ENCODE data around the gene SFRP5.
A peak's percentile ranks its signal among the peaks of the same experiment; 100 is the strongest.

SFRP5 gene

GRCh38 chr10:97771913-97772823, at the start of gene SFRP5:
Gene SFRP5 (minus strand): TSS chr10:97771999. CDS start chr10:97771833, 166 bp downstream.
- no peak for DNase-seq (ENCODE audit: low read depth in 2 of 2)

GRCh38 chr10:97820096-97820704, 48.4 kb upstream of the SFRP5 start:
- DNase-seq (ENCODE audit: low read depth in 2 of 2), result no peak

- DNase-seq (ENCODE audit: low read depth in 2 of 2), result no peak
Observed at GRCh38 chr10:97818572-97818971, 46.8 kb upstream of the SFRP5 start.

- no peak for DNase-seq (ENCODE audit: low read depth in 2 of 2)
Observed at GRCh38 chr10:97816609-97817008, 44.8 kb upstream of the SFRP5 start.

- DNase-seq (ENCODE audit: low read depth in 2 of 2), result no peak
Observed at GRCh38 chr10:97814996-97815395, 43.2 kb upstream of the SFRP5 start.

- no peak for DNase-seq (ENCODE audit: low read depth in 2 of 2)
Observed at GRCh38 chr10:97813311-97813710, 41.5 kb upstream of the SFRP5 start.

- DNase-seq (ENCODE audit: low read depth in 2 of 2), result no peak
Observed at GRCh38 chr10:97812696-97813095, 40.9 kb upstream of the SFRP5 start.

GRCh38 chr10:97811958-97812357, 40.2 kb upstream of the SFRP5 start:
- no peak for DNase-seq (ENCODE audit: low read depth in 2 of 2)

- no peak for DNase-seq (ENCODE audit: low read depth in 2 of 2)
Observed at GRCh38 chr10:97810446-97810845, 38.6 kb upstream of the SFRP5 start.

- no peak for DNase-seq (ENCODE audit: low read depth in 2 of 2)
Observed at GRCh38 chr10:97805949-97806348, 34.1 kb upstream of the SFRP5 start.

GRCh38 chr10:97805096-97805884, 33.5 kb upstream of the SFRP5 start:
- no peak for DNase-seq (ENCODE audit: low read depth in 2 of 2)

GRCh38 chr10:97801422-97801821, 29.6 kb upstream of the SFRP5 start:
- no peak for DNase-seq (ENCODE audit: low read depth in 2 of 2)

GRCh38 chr10:97800474-97800873, 28.7 kb upstream of the SFRP5 start:
- no peak for DNase-seq (ENCODE audit: low read depth in 2 of 2)

GRCh38 chr10:97798958-97799610, 27.3 kb upstream of the SFRP5 start:
- DNase-seq (ENCODE audit: low read depth in 2 of 2), result no peak

GRCh38 chr10:97796651-97797050, 24.9 kb upstream of the SFRP5 start:
- DNase-seq (ENCODE audit: low read depth in 2 of 2), result no peak

GRCh38 chr10:97795886-97796285, 24.1 kb upstream of the SFRP5 start:
- no peak for DNase-seq (ENCODE audit: low read depth in 2 of 2)

- DNase-seq (ENCODE audit: low read depth in 2 of 2), result peak; percentile 45 to 58
Observed at GRCh38 chr10:97791824-97792721, 20.3 kb upstream of the SFRP5 start.

GRCh38 chr10:97789770-97790397, 18.1 kb upstream of the SFRP5 start:
- DNase-seq (ENCODE audit: low read depth in 2 of 2), result no peak

- no peak for DNase-seq (ENCODE audit: low read depth in 2 of 2)
Observed at GRCh38 chr10:97788552-97789442, 17.0 kb upstream of the SFRP5 start.
